ENCODE results near the gene CNTFR. TPM values are rescaled to one million over a fixed set of nuclear protein-coding genes. Genes with fewer than 3 reads are reported as not detected.

The CNTFR gene
- total and polyA plus RNA-seq, 2 experiments from 2014 or later: not detected

DNA sequence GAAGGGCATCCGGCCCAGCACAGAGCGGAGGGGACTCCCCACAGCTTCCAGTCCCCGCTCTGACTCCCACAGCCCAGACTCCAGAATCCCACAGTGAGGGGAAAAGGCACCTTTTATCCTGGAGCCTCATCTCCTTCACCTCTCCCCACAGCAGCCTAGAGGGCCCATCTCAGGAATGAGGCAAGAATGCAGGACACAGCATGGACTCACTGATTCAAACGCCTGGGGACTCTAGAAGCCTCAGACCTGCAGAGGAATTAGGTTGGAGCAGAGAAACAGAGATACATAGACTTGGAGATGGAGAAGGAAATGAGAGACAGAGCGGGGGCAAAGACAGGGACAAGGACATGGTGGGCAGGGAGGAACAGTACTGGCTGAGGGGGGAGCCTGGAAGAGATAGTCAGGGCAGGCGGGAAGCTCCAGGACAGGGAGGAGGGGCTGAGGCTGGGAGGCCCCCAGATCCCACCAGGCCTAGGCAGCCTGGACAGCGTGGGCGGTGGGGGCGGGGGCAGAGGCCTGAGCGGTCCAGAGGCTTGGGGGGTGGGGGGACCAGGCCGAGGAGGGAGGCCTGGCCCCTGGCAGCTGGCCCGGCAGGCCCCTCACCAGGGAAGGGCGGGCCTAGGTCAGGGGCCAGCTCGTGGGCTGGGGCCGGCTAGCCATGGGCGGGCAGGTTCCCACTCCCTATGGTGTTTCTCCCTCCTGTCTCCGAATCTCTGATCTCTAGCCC is 15.8 kb downstream of the CNTFR start:
- Histone ChIP-seq H3K9me3 (ENCODE audit: low read depth) (no peaks in the 10 kb centered on the region), H4K20me1 (ENCODE audit: insufficient read depth) (no peaks in the 10 kb centered on the region), H3K36me3 (ENCODE audit: low read depth) (no peaks in the 10 kb centered on the region), H3K4me1 (ENCODE audit: insufficient read depth) (no peaks in the 10 kb centered on the region), H3F3A (ENCODE audit: insufficient read depth) (no peaks in the 10 kb centered on the region), H3K27me3 (replicated peaks; ENCODE audit: insufficient read depth) (peaks cover 34% of the 10 kb centered on the region), H2AFZ (no peak overlapping the region), H3K79me2 (ENCODE audit: insufficient read depth) (no peaks in the 10 kb centered on the region), H3K4me3 (no peak overlapping the region), H3K27ac (no peak overlapping the region), H3K9me2 (ENCODE audit: insufficient read depth) (no peaks in the 10 kb centered on the region), H3K4me2 (ENCODE audit: unreplicated experiment) (no peak overlapping the region), H3K9ac (no peak overlapping the region)
- in situ Hi-C loops (cut with MboI): no loop called here
- no peak for DNase-seq
- 80 to 88% methylated on average over 9 to 17 of the region's 17 CpGs for WGBS, 2 experiments (ENCODE audit: low coverage in 1 of 2, low lambda C conversion rate in 2 of 2, missing lambda C conversion rate in 2 of 2)
- TF ChIP-seq EZH2 (IDR thresholded peaks at IDR 0.05; ENCODE audit: insufficient read depth, poor library complexity, severe bottlenecking) (no peak), EZH2phosphoT487 (IDR thresholded peaks at IDR 0.05; ENCODE audit: insufficient read depth, low read depth) (no peak)

GRCh38 chr9:34572628-34573027 is 16.9 kb downstream of the CNTFR start:
- TF ChIP-seq EZH2phosphoT487 (IDR thresholded peaks at IDR 0.05; ENCODE audit: insufficient read depth, low read depth): no peak
- TF ChIP-seq EZH2 (IDR thresholded peaks at IDR 0.05; ENCODE audit: insufficient read depth, poor library complexity, severe bottlenecking): no peak
- Histone ChIP-seq H4K20me1 (ENCODE audit: insufficient read depth) (no peaks in the 10 kb centered on the region), H3K27ac (no peak overlapping the region), H3K4me1 (ENCODE audit: insufficient read depth) (no peaks in the 10 kb centered on the region), H3K36me3 (ENCODE audit: low read depth) (no peaks in the 10 kb centered on the region), H3K27me3 (replicated peaks; ENCODE audit: insufficient read depth) (peaks cover 28% of the 10 kb centered on the region), H3K4me2 (ENCODE audit: unreplicated experiment) (no peak overlapping the region), H3K9me3 (ENCODE audit: low read depth) (no peaks in the 10 kb centered on the region), H3F3A (ENCODE audit: insufficient read depth) (no peaks in the 10 kb centered on the region), H3K9ac (no peak overlapping the region), H3K4me3 (no peak overlapping the region), H3K79me2 (ENCODE audit: insufficient read depth) (no peaks in the 10 kb centered on the region), H2AFZ (no peak overlapping the region), H3K9me2 (ENCODE audit: insufficient read depth) (no peaks in the 10 kb centered on the region)
- in situ Hi-C loops (cut with MboI): no loop called here
- DNase-seq: no peak
- 79% methylated on average over 6 of the region's 6 CpGs for WGBS, 2 experiments (ENCODE audit: low coverage in 1 of 2, low lambda C conversion rate in 2 of 2, missing lambda C conversion rate in 2 of 2)

GRCh38 chr9:34572092-34572491 is 17.4 kb downstream of the CNTFR start:
- Histone ChIP-seq H3K36me3 (ENCODE audit: low read depth) (no peaks in the 10 kb centered on the region), H2AFZ (no peak overlapping the region), H3K9me2 (ENCODE audit: insufficient read depth) (no peaks in the 10 kb centered on the region), H3K27me3 (replicated peaks; ENCODE audit: insufficient read depth) (peaks cover 28% of the 10 kb centered on the region), H3K9ac (no peak overlapping the region), H3K79me2 (ENCODE audit: insufficient read depth) (no peaks in the 10 kb centered on the region), H3K27ac (no peak overlapping the region), H3K4me1 (ENCODE audit: insufficient read depth) (no peaks in the 10 kb centered on the region), H3F3A (ENCODE audit: insufficient read depth) (no peaks in the 10 kb centered on the region), H3K4me2 (ENCODE audit: unreplicated experiment) (no peak overlapping the region), H4K20me1 (ENCODE audit: insufficient read depth) (no peaks in the 10 kb centered on the region), H3K9me3 (ENCODE audit: low read depth) (no peaks in the 10 kb centered on the region), H3K4me3 (no peak overlapping the region)
- TF ChIP-seq EZH2 (IDR thresholded peaks at IDR 0.05; ENCODE audit: insufficient read depth, poor library complexity, severe bottlenecking) (no peak), EZH2phosphoT487 (IDR thresholded peaks at IDR 0.05; ENCODE audit: insufficient read depth, low read depth) (no peak)
- no peak for DNase-seq
- in situ Hi-C loops (cut with MboI): no loop called here

- H3K4me1 ChIP-seq (ENCODE audit: insufficient read depth): no peaks in the 10 kb centered on the region
- H3K9me2 ChIP-seq (ENCODE audit: insufficient read depth): no peaks in the 10 kb centered on the region
- H3K36me3 ChIP-seq (ENCODE audit: low read depth): no peaks in the 10 kb centered on the region
- H2AFZ ChIP-seq: no peak overlapping the region
- H4K20me1 ChIP-seq (ENCODE audit: insufficient read depth): no peaks in the 10 kb centered on the region
- no peak for DNase-seq
- H3F3A ChIP-seq (ENCODE audit: insufficient read depth): no peaks in the 10 kb centered on the region
- TF ChIP-seq EZH2 (IDR thresholded peaks at IDR 0.05; ENCODE audit: insufficient read depth, poor library complexity, severe bottlenecking): no peak
- TF ChIP-seq EZH2phosphoT487 (IDR thresholded peaks at IDR 0.05; ENCODE audit: insufficient read depth, low read depth): no peak
- no peaks in the 10 kb centered on the region for H3K79me2 ChIP-seq (ENCODE audit: insufficient read depth)
- peaks cover 26% of the 10 kb centered on the region for H3K27me3 ChIP-seq (replicated peaks; ENCODE audit: insufficient read depth)
- H3K27ac ChIP-seq: no peak overlapping the region
- no peak overlapping the region for H3K4me3 ChIP-seq
- H3K9me3 ChIP-seq (ENCODE audit: low read depth): no peaks in the 10 kb centered on the region
- in situ Hi-C loops (cut with MboI): no loop called here
- no peak overlapping the region for H3K9ac ChIP-seq
- 29 to 48% methylated on average over 6 to 12 of the region's 12 CpGs for WGBS, 2 experiments (ENCODE audit: low coverage in 1 of 2, low lambda C conversion rate in 2 of 2, missing lambda C conversion rate in 2 of 2)
- no peak overlapping the region for H3K4me2 ChIP-seq (ENCODE audit: unreplicated experiment)
These were observed 18.1 kb downstream of the CNTFR start for GRCh38 chr9:34571481-34571810.
